Measurements from ENCODE around the gene ZNF195. TPM values are rescaled to one million over a fixed set of nuclear protein-coding genes. Genes with fewer than 3 reads are reported as not detected.

ZNF195 gene
- total RNA-seq, 1 experiment from 2014 or later, result 116 TPM

- no peaks in the 10 kb centered on the region for H3K4me1 Mint-ChIP-seq
- H4K91ac ChIP-seq (ENCODE audit: insufficient read length, low read depth, low read length), result no peak overlapping the region
- no peak overlapping the region for H3K14ac ChIP-seq (ENCODE audit: insufficient read depth, low read length)
- peaks cover 13% of the 10 kb centered on the region for H3K27me3 Mint-ChIP-seq (ENCODE audit: low read depth)
- no peak for TF ChIP-seq CTCF (conservative IDR thresholded peaks at IDR 0.05)
- H3K36me3 Mint-ChIP-seq (ENCODE audit: insufficient read depth in 1 of 3, low read depth in 3 of 3), result peaks cover 20 to 21% (median 20%) of the 10 kb centered on the region in 3 experiments
- no peak overlapping the region for H3K9ac ChIP-seq (ENCODE audit: extremely low read depth, insufficient read length, low read length)
- H2BK20ac ChIP-seq (ENCODE audit: low read depth, low read length, poor library complexity, severe bottlenecking), result no peak overlapping the region
- H3K79me2 ChIP-seq (ENCODE audit: insufficient read depth, low read length), result no peaks in the 10 kb centered on the region
- peaks cover 12% of the 10 kb centered on the region for H3K9me3 ChIP-seq (ENCODE audit: control insufficient read depth, low read depth, low read length)
- H3K4me2 ChIP-seq (ENCODE audit: insufficient read depth, insufficient read length, low read length), result no peak overlapping the region
- H2BK120ac ChIP-seq (ENCODE audit: low read depth, low read length, poor library complexity, severe bottlenecking), result no peak overlapping the region
- no peak overlapping the region for H3K4me3 Mint-ChIP-seq
- no peak overlapping the region for H4K8ac ChIP-seq (replicated peaks; ENCODE audit: insufficient read length, low read depth, low read length)
- no peak overlapping the region for H3K23ac ChIP-seq (ENCODE audit: insufficient read length, low read depth, low read length)
- no peak for DNase-seq
- WGBS (ENCODE audit: extremely low coverage, insufficient read length, low lambda C conversion rate), result 100% methylated on average over 3 of the region's 5 CpGs
- H3T11ph ChIP-seq (ENCODE audit: low read length), result no peak overlapping the region
- no peak overlapping the region for H4K5ac ChIP-seq (ENCODE audit: insufficient read length, low read depth, low read length)
- no peak overlapping the region for H3K4ac ChIP-seq (ENCODE audit: low read depth, low read length)
- H3K56ac ChIP-seq (ENCODE audit: insufficient read length, low read depth, low read length), result no peak overlapping the region
- peaks cover 20 to 21% of the 10 kb centered on the region in 2 experiments for H3K9me3 Mint-ChIP-seq
- no peaks in the 10 kb centered on the region for H3K79me1 ChIP-seq (ENCODE audit: insufficient read depth, low read depth, low read length, poor library complexity, severe bottlenecking)
- no peak overlapping the region for H2BK15ac ChIP-seq (ENCODE audit: low read depth, low read length)
- no peaks in the 10 kb centered on the region for H3K27me3 ChIP-seq (ENCODE audit: insufficient read depth, low read length)
- no peak overlapping the region for H2AK5ac ChIP-seq (ENCODE audit: insufficient read length, low read length)
- no peak overlapping the region for H2AFZ ChIP-seq (ENCODE audit: low read length)
- no peaks in the 10 kb centered on the region for H3K4me1 ChIP-seq (ENCODE audit: insufficient read depth, low read length)
- no peak overlapping the region for H3K27ac ChIP-seq (ENCODE audit: insufficient read length, low read depth, low read length)
- H3K18ac ChIP-seq (ENCODE audit: insufficient read length, low read depth, low read length), result no peak overlapping the region
- no peak overlapping the region for H2BK5ac ChIP-seq (ENCODE audit: insufficient read length, low read length)
- no peaks in the 10 kb centered on the region for H3K23me2 ChIP-seq (ENCODE audit: insufficient read length, low read depth, low read length, poor library complexity, severe bottlenecking)
- no peak overlapping the region for H2BK12ac ChIP-seq (ENCODE audit: insufficient read length, low read depth, low read length)
- H4K20me1 ChIP-seq (ENCODE audit: control insufficient read depth, insufficient read depth, insufficient read length), result no peaks in the 10 kb centered on the region
- H3K27ac Mint-ChIP-seq, result no peak overlapping the region
Observed at GRCh38 chr11:3353066-3353465, 25.9 kb downstream of the ZNF195 start.

All from H9 (cell line).